K562 (cell line): ENCODE data around the gene ZNF277. TPM values are rescaled to one million over a fixed set of nuclear protein-coding genes. Genes with fewer than 3 reads are reported as not detected.

Source experiments
- ATAC-seq: fragments of 200-7000 bp; cut with Tn5 transposase; 3 replicates; pipeline ENCODE4 v1.9.1; 2020; ENCODE audit warnings: moderate library complexity
- BruUV-seq: library from RNA; stranded (reverse); fragments of 400-500 nt; replicated peaks from 2 replicates; lab custom pipeline; 2021; lab: Mats Ljungman, UMichigan
- CTCF ChIA-PET: fragments of 300-600 bp; formaldehyde crosslinking; extraction: SDS; loops from one replicate; lab custom pipeline; 2021; ENCODE audit warnings: low intra/inter-chr PET ratio; lab: Yijun Ruan, JAX
- POLR2A ChIA-PET: fragments of 300-600, 350-650 bp; sonication (Branson Sonifier 250); formaldehyde crosslinking; extraction: SDS; loops from one replicate; lab custom pipeline; 2021; ENCODE audit warnings: antibody characterized with exemption, inconsistent platforms; lab: Yijun Ruan, JAX
- DNase-seq, 4 experiments: peaks; one replicate each; pipeline versions ENCODE4 v3.0.0 to v3.0.0-alpha.2; 2011 to 2018; ENCODE audit warnings: low spot score in 3 of 4, mixed read lengths in 3 of 4; ENCODE audit errors: extremely low read depth in 1 of 4
- FAIRE-seq: peaks from 2 replicates; lab custom pipeline; 2011; peaks lifted over from hg19 to GRCh38; lab: Jason Lieb, UNC
- H2AFZ ChIP-seq: 2 replicates; pipeline ENCODE4 v1.6.0; 2011; ENCODE audit warnings: low read depth, low read length, control low read depth, inconsistent platforms
- H3K27ac ChIP-seq: fragments of 200-600 bp; 3 replicates; pipeline ENCODE4 v1.8.0; 2011; ENCODE audit warnings: low read depth, mild to moderate bottlenecking, control low read depth, inconsistent platforms, low read length, moderate library complexity, mixed read lengths; ENCODE audit errors: extremely low read depth
- H3K27me3 ChIP-seq, 2 experiments: fragments of 300-600 bp in 1 of 2; 2 replicates in 1 of 2; 3 replicates in 1 of 2; pipeline versions ENCODE4 v1.6.0 to v1.8.0; 2011; ENCODE audit warnings: inconsistent platforms in 2 of 2, low read length in 2 of 2, mild to moderate bottlenecking in 1 of 2, mixed read lengths in 1 of 2, moderate library complexity in 1 of 2; ENCODE audit not compliant: control insufficient read depth in 2 of 2, insufficient read depth in 2 of 2
- H3K36me3 ChIP-seq: fragments of 300-600 bp; 3 replicates; pipeline ENCODE4 v1.8.0; 2011; ENCODE audit warnings: mild to moderate bottlenecking, low read length, inconsistent platforms; ENCODE audit not compliant: control insufficient read depth, insufficient read depth
- H3K4me1 ChIP-seq, 2 experiments: fragments of 200-600 bp in 1 of 2; replicated peaks in 1 of 2; 2 replicates in 1 of 2; 3 replicates in 1 of 2; pipeline versions ENCODE4 v1.5.1 to v1.8.0; 2011; ENCODE audit warnings: inconsistent platforms in 2 of 2, low read length in 2 of 2, mild to moderate bottlenecking in 1 of 2, mixed read lengths in 1 of 2, moderate library complexity in 1 of 2; ENCODE audit not compliant: control insufficient read depth in 2 of 2, insufficient read depth in 2 of 2
- H3K4me2 ChIP-seq: 2 replicates; pipeline ENCODE4 v1.6.1; 2011; ENCODE audit warnings: low read length, control low read depth, inconsistent platforms, mixed read lengths; ENCODE audit not compliant: insufficient read depth
- H3K4me3 ChIP-seq: fragments of 200-600 bp; sonication (generic), shearing (Covaris generic); 2 replicates; pipeline ENCODE4 v1.5.1; 2016; ENCODE audit warnings: control low read depth, inconsistent platforms
- H3K79me2 ChIP-seq: fragments of 200-600 bp; 3 replicates; pipeline ENCODE4 v1.8.0; 2011; ENCODE audit warnings: low read length, inconsistent platforms; ENCODE audit not compliant: control insufficient read depth, insufficient read depth
- H3K9ac ChIP-seq, 2 experiments: 2 replicates each; pipeline versions ENCODE4 v1.6.0 to v1.6.1; 2011; ENCODE audit warnings: low read depth in 2 of 2, low read length in 2 of 2, control low read depth in 1 of 2, inconsistent platforms in 1 of 2, mild to moderate bottlenecking in 1 of 2, mixed read lengths in 1 of 2; ENCODE audit not compliant: insufficient read depth in 1 of 2
- H3K9me1 ChIP-seq: one replicate; pipeline ENCODE4 v1.6.0; 2011; ENCODE audit warnings: inconsistent platforms, mild to moderate bottlenecking, low read length, moderate library complexity; ENCODE audit not compliant: control insufficient read depth, insufficient read depth
- H3K9me3 ChIP-seq: replicated peaks from 2 replicates; pipeline ENCODE4 v1.5.1; 2011; ENCODE audit warnings: low read depth, low read length, inconsistent platforms; ENCODE audit not compliant: control insufficient read depth, insufficient read depth
- H4K20me1 ChIP-seq: replicated peaks from 2 replicates; pipeline ENCODE4 v1.6.1; 2011; ENCODE audit warnings: low read length, inconsistent platforms, mixed read lengths; ENCODE audit not compliant: control insufficient read depth, insufficient read depth
- BACH1 ChIP-seq: fragments of 200-800 bp; sonication (Bioruptor generic); IDR thresholded peaks from 2 replicates; pipeline ENCODE4 v1.6.1; 2016; ENCODE audit warnings: missing genetic modification characterization, missing compliant biosample characterization
- CC2D1A ChIP-seq: fragments of 450-650 bp; IDR thresholded peaks from 2 replicates; pipeline ENCODE4 v1.6.1; 2017; ENCODE audit warnings: mild to moderate bottlenecking
- DACH1 ChIP-seq: fragments of 450-650 bp; IDR thresholded peaks from 2 replicates; pipeline ENCODE4 v1.6.1; 2018; ENCODE audit not compliant: partially characterized antibody
- GTF2A2 ChIP-seq: IDR thresholded peaks from 2 replicates; pipeline ENCODE4 v1.6.1; 2016; ENCODE audit warnings: mild to moderate bottlenecking, missing genetic modification characterization, missing compliant biosample characterization
- KAT8 ChIP-seq: fragments of 450-650 bp; IDR thresholded peaks from 2 replicates; pipeline ENCODE4 v1.6.1; 2016; ENCODE audit warnings: low read depth, mild to moderate bottlenecking
- KLF6 ChIP-seq: fragments of 250-450 bp; sonication (Bioruptor Pico); IDR thresholded peaks from 2 replicates; pipeline ENCODE4 v1.4.0; 2020; ENCODE audit warnings: mild to moderate bottlenecking, moderate library complexity, borderline replicate concordance
- NFIC ChIP-seq: fragments of 450-650 bp; IDR thresholded peaks from 2 replicates; pipeline ENCODE4 v1.6.1; 2017; ENCODE audit warnings: mild to moderate bottlenecking, inconsistent platforms
- PURB ChIP-seq: sonication (generic); formaldehyde crosslinking; IDR thresholded peaks from 2 replicates; pipeline ENCODE4 v1.9.0; 2021; ENCODE audit warnings: low read depth, mild to moderate bottlenecking, missing genetic modification reagents
- ZFP36 ChIP-seq: fragments of 150-350 bp; IDR thresholded peaks from 2 replicates; pipeline ENCODE4 v1.6.1; 2018; ENCODE audit warnings: low read length, low read depth; ENCODE audit not compliant: partially characterized antibody
- ZNF263 ChIP-seq: sonication (generic); formaldehyde crosslinking; IDR thresholded peaks from 2 replicates; pipeline ENCODE4 v1.8.0; 2022; ENCODE audit warnings: mild to moderate bottlenecking, missing genetic modification reagents, borderline replicate concordance
- WGBS: fragments of 100-300 bp; shearing (Covaris generic); methylation state at CpG from one replicate; pipeline ENCODE4 v1.1.6; 2016; ENCODE audit warnings: low coverage, mixed read lengths; ENCODE audit not compliant: insufficient coverage; ENCODE audit errors: missing lambda C conversion rate; 5-methylcytosine and 5-hydroxymethylcytosine counted together
- in situ Hi-C: fragments of 300-500 bp; cut with MboI; formaldehyde crosslinking; loops from 4 replicates; pipeline ENCODE4 v1.15.0; 2018; ENCODE audit warnings: inconsistent platforms, mixed read lengths
- intact Hi-C: fragments of 100-400 bp; cut with micrococcal nuclease; formaldehyde crosslinking; loops from 2 replicates; pipeline ENCODE4 v1.14.2; 2022
- polyA plus RNA-seq, 8 experiments: library from polyadenylated mRNA; depleted of rRNA in 4 of 8; stranded (reverse) in 5 of 8; unstranded in 3 of 8; fragments of >200 nt; fragmentation: Nextera tagmentation in 2 of 8; fragmentation: Illumina TruSeq in 1 of 8; extraction: Ambion mirVana in 2 of 8; extraction: Trizol in 1 of 8; gene quantifications; 2 replicates each; pipeline versions ENCODE4 v1.2.1 to v1.2.3, GENCODE V29; 2011 to 2014; ENCODE audit warnings: inconsistent platforms in 1 of 8, missing spikeins in 1 of 8
- total RNA-seq, 7 experiments: library from RNA; depleted of rRNA in 6 of 7; stranded (reverse); fragments of >200 nt in 6 of 7; fragmentation: Illumina TruSeq in 2 of 7; extraction: Trizol in 2 of 7; gene quantifications; 2 replicates each; pipeline versions ENCODE4 v1.2.1 to v1.2.3, GENCODE V29; 2011 to 2021; ENCODE audit warnings: low replicate concordance in 1 of 7

ZNF277 gene
- total and polyA plus RNA-seq, 9 of the 15 experiments (the other 6 are each of a cell fraction or from before 2014, with no cell fraction given) = 18.8 to 33.5 (median 27.7) TPM

- no peak for TF ChIP-seq KLF6 (CRISPR knock-in tag)
- TF ChIP-seq ZNF263 (CRISPR knock-in tag) = no peak
These were observed 160.4 kb downstream of the ZNF277 start (continued) for GRCh38 chr7:112366886-112367285.

GRCh38 chr7:112370436-112370835, 163.9 kb downstream of the ZNF277 start:
- no peaks in the 10 kb centered on the region for H3K4me1 ChIP-seq
- no peaks in the 10 kb centered on the region for H3K79me2 ChIP-seq
- in situ Hi-C loops (no loop called here), intact Hi-C loops (no loop called here)
- DNase-seq = no peak
- TF ChIP-seq CC2D1A (no peak), NFIC (peak; percentile 41; the same call in 1 of the 2 replicates)
- H3K9me3 ChIP-seq = no peaks in the 10 kb centered on the region
- H2AFZ ChIP-seq = no peak overlapping the region
- POLR2A ChIA-PET = interaction anchor here (0.6 to 1.3 kb wide), 3 partner anchors 14 to 145 kb away, joined by 3 to 4 read pairs (median 3); no protein-coding TSS in a partner anchor
- CTCF ChIA-PET = no interaction called here
- peaks cover 7 to 16% of the 10 kb centered on the region in 2 experiments for H3K27me3 ChIP-seq
- H3K27ac ChIP-seq = no peak overlapping the region
- no peak overlapping the region for H3K4me3 ChIP-seq
- no peak overlapping the region for H3K9ac ChIP-seq
- WGBS = 0% methylated on average over 2 of the region's 2 CpGs
- H3K9me1 ChIP-seq = no peaks in the 10 kb centered on the region
- H3K36me3 ChIP-seq = no peaks in the 10 kb centered on the region
- no TSS peak for BruUV-seq
- H4K20me1 ChIP-seq = no peaks in the 10 kb centered on the region
- no peak for FAIRE-seq
- H3K4me2 ChIP-seq = no peak overlapping the region
- ATAC-seq = no peak

GRCh38 chr7:112371701-112372100, 165.2 kb downstream of the ZNF277 start:
- DNase-seq = no peak
- intact Hi-C loops = no loop called here
- BruUV-seq = no TSS peak
- TF ChIP-seq ZFP36 (no peak), DACH1 (no peak), GTF2A2 (tag) (no peak), PURB (no peak), KAT8 (no peak), BACH1 (tag) (no peak)

More at GRCh38 chr7:112371701-112372100, 165.2 kb downstream of the ZNF277 start:
- no peaks in the 10 kb centered on the region for H3K9me1 ChIP-seq
- peaks cover 4 to 9% of the 10 kb centered on the region in 2 experiments; a peak in 4 of 5 replicates for H3K27me3 ChIP-seq
- ChIA-PET CTCF (no interaction called here), POLR2A (interaction anchor here (1.3 kb wide), 1 partner anchor 13 kb away, joined by 3 read pairs; no protein-coding TSS in a partner anchor)
- no peaks in the 10 kb centered on the region for H3K9me3 ChIP-seq
- ATAC-seq = no peak
- H2AFZ ChIP-seq = no peak overlapping the region
- H4K20me1 ChIP-seq = no peaks in the 10 kb centered on the region
- H3K36me3 ChIP-seq = no peaks in the 10 kb centered on the region
- no peaks in the 10 kb centered on the region for H3K79me2 ChIP-seq
- H3K4me3 ChIP-seq = no peak overlapping the region
- no peaks in the 10 kb centered on the region for H3K4me1 ChIP-seq
- in situ Hi-C loops = no loop called here
- WGBS = 0% methylated on average over 2 of the region's 2 CpGs
- no peak overlapping the region for H3K4me2 ChIP-seq
- no peak overlapping the region for H3K27ac ChIP-seq
- no peak overlapping the region for H3K9ac ChIP-seq
- no peak for FAIRE-seq
